HG02571 (cell line): ENCODE results near the gene CACNA1G.

ENCODE experiments used
- ATAC-seq: cut with Tn5 transposase; IDR thresholded peaks from one replicate; pipeline ENCODE4 v1.9.1; 2021; ENCODE audit warnings: mild to moderate bottlenecking, moderate library complexity; ENCODE audit not compliant: unreplicated experiment

The CACNA1G gene

DNA sequence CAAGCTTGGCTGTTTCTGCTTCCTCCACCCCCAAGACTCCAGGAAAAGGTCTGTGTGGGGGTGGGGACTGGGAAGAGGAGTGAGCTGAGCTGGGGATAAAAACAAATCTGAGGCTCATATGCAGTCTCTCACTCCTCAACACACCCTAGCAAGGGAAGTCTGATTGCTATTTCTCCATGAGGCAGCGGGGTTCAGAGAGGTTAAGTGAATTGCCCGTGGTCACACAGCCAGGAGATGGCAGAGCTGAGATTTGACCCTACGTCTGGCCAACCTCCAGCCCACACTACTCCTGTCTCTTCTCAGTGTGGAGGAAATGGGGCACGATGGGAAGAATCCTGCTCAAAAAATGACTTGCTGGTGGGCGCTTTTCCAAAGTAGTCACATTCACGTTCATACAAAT lies 69.4 kb downstream of the CACNA1G start:
- ATAC-seq: no peak

DNA sequence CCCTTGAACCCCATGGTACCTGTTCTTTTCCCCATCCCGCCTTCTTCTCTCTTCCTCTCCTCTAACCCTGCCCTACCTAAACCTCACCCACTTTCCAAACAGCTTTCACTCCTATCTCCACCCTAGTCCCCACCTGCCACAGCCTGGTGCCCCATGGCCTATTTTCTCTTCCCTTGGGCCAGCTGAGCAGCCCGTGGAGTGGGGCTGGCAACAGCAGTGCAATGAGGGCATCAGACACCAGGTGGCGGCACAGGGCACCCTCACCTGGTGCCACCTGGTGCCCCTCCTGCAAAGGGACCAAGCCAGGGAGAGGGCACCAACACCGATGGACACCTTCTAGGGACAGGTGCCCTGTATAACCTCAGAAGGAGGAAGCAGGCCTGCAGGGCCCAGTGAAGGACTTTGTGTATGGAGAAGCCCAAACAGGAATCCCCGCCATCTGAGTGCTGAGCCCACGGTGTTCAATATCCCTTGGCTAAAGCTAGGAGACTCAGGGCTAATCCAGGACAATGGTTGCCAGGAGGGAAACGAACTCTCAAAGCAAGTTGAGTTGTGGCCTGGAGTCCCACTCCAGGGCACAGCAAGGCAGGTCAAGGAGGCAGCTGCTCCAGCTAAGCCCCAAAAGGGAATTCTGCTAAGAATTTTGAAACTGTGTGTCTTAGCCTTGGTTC lies 70.1 kb downstream of the CACNA1G start:
- ATAC-seq: no peak

DNA sequence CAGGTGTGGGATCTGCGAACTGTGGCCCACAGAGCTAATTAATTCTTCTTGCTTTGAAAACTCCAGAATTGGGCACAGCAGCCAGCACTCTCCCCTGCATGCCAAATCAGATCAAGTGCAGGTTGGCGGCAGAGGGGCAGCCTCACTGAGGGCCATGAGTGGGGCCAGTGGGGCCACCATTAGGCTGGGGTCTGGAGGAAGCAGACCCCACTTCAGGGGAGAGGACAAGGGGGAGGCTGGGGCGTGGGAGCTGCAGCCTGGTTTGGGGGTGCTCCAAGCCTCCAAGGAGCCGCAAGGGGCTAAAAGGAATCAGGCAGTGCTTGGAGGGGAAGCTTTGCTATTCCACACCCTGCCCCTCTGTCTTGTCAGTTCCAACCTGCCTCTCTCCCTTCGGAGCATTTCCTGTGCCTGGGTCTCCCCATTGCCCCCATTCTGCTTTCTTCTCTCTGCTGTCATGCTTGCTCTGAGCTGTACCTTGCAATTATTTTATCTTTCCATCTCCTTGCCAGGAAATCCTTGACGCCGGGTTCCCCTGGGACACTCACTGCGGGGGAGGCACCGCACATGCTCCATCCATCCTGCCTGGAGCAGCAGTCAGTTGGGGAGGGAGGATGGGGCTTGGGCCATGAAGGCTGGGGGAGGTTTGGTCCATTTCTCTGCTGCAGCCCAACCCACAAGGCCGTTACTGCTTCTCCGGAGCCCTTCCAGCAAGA lies 70.8 kb downstream of the CACNA1G start:
- ATAC-seq: no peak

DNA sequence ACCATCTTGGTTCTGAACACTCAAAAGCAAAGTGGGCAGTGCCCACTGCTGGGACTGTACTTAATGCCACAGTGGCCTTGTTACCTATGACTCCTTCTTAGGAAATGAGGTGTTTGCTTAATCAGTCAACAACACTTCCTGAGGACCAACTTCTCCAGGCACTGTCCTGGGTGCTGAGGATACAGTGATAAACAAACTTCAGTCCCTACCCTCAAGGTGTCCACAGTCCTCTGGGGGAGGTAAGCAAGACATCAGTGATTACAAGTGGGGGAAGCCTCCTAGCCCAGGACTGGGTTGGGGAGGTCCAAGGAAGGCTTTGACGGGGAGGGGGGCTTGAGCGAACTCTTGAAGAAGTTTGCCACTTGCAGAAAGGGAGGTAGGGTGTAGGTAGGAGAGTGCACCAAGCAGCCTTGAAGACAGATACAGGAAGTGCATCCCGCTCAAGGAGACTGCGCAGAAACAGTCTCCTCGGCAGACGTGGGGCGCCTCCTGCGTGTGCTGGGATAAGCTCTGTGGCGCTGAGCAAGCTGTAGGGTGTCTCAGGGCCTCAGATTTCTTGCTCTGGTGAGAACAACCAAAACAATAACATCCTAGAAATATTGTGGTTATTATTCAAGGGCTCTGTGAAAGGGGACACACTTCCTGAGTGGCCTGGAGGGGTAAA lies 71.5 kb downstream of the CACNA1G start:
- no peak for ATAC-seq

DNA sequence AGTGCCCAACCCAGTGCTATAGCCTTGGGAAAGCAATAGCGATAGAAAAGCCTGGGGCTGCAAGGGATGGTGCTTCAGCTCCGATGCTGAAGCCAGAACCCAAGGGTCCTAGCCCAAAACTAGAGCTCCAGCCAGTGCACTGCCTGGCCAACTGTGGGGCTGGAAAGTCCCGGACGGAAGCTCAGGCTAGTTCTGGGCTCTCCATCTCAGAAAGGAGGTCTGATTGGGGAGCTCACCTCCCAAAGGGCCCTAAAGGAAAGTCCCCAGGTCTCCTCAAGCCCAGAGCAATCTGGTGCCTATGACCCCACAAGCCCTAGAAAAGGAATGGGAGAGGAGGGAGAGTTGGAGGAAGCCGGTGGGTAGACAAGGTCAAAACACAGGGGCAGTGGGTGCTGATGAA lies 72.1 kb downstream of the CACNA1G start:
- no peak for ATAC-seq

DNA sequence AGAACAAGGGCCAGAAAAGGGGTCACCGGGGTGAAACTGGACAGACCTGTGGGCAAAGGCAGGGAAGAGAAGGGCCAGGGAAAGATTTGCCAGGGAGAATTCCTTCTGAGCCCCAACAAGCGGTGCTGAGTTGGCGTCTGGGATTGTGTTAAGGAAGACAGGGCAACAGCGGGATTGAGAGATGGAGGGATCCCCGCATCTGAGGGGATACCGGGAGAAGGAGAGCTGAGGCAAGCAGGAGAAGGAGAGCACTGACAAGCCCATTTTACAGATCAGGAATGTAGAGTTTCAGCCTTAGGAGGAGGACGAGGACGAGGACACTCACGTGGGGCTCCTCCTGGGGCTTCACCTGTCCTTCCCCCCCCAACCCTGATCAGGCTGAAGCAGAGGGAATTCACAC lies 73.2 kb downstream of the CACNA1G start:
- no peak for ATAC-seq

DNA sequence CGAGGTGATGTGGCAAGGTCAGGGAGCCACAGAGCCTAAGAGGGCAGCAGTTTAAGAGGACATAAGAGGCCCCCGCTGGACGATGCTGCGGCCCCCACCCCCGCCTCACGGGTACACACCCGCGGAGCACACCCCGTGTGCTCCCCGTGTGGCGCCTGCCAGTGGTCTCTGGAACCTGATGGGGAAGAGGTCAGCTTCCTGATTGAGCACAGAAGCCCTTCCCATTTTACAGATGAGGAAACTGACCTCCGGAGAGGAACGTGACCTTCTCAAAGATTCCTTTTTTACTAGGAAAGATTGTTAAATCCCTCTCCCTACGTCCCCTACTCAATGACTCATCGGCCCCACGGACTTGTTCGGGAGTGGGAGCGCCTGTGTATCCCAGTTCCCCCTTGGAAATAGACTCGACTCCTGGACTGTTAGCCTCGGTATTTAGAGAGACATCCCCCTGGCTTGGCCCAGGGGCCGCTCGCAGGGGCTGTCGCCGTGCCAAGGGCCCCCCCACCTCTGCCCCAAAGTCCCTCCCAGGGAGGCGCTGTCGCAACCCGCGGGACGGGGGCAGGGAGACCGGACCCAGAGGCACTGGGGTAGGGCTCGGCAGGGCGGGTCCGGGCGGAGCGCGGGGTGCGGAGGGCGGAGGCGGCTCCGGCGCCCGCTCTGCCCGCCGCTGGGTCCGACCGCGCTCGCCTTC lies 73.9 kb downstream of the CACNA1G start, which contains the start of gene ABCC3:
Gene ABCC3 (plus strand): TSS at position 658 of the 691 bp plus-strand sequence. CDS start 56 bp downstream, outside the sequence.
- ATAC-seq: no peak

DNA sequence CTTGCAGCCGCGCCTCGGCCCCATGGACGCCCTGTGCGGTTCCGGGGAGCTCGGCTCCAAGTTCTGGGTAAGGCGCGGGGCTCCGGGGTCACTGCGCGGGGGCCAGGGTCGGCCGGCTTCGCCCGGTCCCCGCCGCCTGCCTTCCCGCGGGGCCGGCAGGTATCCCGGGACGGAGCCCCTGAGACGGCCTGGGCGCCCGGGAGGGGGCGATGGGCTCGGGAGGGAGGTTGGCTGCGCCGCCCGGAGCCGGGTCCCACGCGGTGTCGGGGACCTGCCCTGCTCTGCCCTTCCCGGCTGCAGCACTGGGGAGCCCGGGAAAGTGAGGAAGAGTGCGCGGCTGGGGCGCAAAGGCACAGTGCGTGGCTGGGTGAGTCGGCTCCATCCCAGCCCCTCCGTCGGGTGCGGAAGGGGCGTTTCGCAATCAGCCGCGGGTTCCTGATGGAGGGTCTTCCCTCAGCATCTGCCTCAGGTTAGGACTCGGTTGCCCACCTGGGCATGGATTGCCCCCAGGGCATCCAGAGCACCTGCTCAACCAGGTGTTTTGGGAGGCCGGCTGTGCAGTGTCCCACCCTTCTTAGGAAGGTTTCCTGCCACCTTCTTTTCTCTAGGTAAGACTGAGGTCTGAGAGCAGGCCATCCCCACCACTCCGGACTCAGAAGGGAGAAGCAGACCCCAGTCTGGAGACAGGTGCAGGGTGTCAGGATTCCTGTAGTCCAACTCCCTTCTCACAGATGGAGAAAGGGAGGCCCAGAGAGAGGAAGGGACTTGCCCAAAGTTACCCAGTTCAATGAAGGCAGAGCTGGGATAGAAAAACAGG lies 74.6 kb downstream of the CACNA1G start:
- ATAC-seq: no peak

DNA sequence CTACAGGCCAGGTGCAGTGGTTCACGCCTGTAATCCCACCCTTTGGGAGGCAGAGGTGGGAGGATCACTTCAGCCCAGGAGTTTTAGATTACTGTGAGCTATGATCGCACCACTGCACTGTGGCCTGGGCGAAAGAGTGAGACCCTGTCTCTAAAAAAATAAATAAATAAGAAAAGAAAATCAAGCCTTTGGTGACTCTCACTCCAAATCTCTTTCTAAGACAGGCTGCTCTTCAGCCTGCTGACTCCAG lies 75.1 kb downstream of the CACNA1G start:
- ATAC-seq: no peak

DNA sequence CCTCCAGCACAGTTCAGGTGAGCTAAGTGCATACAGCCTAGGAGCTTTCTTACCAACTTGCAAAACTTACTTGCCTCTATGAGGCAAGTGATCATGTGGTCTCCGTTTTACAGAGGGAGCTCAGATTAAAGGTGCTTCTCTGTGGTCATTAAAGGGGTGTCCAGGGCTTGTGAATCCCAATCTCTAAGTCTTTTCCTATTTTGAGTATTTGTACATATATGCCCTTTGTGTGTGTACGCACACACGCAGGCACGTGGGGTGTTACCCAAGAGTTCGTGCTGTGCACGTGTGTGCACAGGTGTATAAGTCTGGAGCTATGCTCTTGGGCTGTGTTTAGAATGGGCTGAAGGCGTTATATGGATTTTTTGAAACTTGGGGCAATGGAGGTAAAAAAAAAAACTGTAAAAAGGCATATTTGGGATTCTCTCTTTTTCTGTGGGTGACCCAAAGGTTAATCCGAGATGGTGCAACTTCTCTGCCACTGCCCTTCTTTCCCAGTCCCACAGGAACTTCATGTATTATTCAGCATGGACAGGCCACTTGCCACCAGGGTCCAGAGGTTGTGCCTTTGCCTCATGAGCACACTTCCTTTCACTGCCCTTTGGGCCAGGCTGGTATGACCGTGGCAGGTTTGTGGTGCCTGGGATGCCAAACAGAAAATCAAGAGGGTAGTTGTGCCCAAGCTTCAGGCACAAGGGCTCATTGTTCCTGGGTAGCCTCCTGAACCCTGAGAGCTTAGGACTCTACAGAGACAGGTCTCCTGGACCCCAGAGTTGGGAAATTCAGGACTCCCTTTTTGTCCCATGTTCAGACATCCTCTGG lies 75.7 kb downstream of the CACNA1G start:
- no peak for ATAC-seq

DNA sequence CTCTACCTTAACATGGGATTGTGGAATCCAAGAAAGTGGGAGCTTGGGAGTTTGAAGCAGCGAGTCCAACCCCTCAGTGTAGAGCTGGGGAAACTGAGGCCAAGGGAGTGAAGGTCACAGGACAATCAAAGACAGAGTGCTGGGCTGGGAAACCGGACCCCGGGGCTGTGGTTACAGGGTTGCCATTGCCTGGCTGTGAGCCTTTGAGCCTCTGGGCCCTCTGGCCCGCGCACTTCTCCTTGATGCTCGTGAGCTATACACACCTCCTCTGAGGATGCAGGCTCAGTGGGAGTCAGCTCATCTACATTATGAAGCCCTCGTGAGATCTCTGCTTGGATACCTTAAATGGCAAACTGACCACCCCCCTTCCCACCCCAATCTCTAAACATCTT lies 76.3 kb downstream of the CACNA1G start:
- ATAC-seq: no peak

DNA sequence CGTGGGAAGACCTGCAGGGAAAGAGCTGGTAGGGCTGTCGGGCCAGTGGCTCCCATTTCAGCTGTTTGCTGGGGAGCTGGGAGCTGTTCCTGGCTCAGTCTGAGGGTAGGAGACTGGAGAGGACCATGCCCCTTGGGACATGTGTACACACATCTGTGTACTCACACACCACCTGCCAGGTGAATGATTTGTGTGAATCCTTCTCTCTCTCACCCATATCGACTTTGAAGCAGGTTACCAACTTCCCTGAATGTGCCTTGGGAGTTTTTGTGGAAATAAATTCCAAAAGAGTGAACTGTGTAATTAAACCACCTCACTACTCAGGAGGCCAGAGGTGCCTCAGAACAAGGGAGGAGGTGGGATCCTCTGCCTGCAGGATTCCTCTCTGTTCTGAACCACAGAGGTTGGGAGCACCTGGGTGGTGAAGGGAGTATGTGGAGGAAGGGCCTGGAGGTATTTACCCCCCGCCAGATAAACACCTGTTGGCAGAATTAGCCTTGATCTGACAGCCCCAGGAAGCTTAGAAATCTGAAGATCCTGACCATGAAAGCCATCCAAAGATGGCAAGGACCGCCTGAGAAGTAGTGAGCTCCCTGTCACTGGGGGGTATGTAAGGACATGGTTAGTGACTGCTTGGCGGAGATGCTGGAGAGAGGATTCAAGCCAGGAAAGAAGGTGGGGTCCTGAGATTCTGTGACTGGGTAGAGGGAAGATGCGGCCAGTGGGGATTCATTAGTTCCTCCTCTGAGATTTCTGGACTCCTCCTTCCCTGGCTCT lies 77.5 kb downstream of the CACNA1G start:
- no peak for ATAC-seq

DNA sequence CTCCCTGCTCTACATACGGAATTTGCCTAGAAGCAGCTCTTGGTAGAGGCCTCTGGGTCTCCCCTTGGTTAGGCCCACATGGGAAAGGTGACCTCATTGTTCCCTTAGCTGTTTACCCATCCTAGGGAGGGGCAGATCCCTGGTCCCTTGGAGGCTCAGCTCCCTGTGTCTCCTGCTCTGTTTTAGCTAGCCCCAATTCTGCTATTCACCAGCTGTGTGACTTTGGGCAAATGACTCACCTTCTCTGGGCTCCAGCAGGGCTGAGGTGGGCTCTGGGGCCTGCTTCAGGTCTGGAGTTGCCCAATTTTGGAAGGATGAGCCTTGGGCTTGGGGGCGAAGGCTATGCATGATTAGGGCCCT lies 78.1 kb downstream of the CACNA1G start:
- ATAC-seq: no peak

DNA sequence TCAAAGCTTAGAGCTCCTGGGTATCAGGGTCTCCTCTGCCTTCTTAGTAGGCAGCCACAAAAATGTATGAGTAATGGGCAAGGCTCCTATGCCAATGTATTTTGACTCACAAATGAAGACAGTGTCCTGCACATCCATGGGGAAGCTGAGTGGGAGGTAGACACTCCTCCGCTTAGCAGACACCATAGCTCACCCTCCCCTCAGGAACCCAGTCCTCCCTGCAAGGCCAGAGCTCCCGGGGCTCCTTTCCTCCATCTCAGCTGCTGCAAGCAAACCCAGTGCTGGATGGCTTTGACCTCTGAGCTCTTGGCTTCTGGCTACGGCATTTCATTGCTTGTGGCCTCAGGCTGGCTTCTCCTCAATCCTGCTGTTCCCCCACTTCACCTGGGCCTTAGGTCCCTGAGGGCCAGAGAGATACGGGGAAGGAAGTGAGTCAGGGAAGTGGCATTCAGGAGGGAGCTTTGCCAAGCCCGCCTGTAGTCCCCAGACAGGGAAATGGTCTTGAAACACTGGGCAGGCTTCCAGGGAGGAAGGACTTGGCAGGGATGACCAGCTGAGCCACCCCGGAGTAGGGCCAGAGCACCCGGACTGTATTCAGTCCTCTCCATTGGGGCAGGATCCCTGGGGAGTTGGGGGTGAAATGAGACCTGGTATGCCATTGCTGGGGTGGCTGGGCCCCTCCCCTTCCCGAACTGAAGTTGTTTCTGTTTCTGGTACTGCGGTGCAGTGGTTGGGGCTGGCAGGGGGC lies 78.6 kb downstream of the CACNA1G start:
- no peak for ATAC-seq

DNA sequence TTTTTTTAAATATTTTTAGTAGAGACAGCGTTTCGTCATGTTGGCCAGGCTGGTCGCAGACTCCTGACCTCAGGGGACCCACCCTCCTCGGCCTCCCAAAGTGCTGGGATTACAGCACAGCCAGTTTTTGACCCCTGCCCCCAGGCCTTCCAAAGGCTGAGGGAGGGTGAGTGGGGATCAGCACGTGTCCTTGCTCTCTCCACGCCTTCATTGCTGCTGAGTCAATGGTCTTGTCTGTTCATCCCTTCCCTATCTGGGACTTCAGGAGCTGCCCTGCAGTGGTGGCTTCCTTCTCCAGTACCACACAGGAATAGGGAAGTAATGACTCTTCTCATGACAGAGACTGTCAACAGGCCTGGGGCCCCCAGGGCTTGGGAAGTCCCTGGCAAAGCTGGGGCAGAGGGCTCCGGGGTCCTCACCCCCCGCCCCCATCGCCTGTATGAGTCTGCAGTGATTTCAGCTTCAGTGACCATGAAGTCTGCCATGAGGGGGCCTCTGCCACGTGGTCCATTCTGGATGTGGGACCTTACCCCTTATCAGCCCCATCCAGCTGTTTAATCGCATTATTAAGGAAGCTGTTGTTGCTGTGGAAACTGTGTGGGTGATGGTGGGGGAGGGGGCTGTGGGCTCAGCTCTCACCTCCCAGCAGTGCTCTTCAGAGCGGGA lies 80.3 kb downstream of the CACNA1G start:
- ATAC-seq: no peak

DNA sequence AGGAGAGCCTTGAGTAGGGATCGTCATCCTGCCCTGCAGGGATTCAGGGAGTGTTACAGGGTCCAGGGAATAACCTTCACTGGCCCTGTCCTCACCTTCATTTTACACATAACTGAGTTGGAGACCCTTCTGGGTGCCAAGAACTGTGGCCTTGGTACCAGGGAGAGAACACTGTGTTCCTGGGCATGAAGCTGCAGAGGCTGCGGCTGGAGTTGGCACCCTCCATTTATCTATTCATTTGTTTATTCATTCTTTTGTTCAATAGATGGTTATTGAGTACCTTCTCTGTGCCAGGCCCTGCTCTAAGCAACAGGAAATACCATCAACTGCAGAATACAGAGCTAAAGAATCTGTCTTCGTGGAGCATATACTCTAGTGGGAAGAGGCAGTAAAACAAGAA lies 80.8 kb downstream of the CACNA1G start:
- ATAC-seq: no peak

DNA sequence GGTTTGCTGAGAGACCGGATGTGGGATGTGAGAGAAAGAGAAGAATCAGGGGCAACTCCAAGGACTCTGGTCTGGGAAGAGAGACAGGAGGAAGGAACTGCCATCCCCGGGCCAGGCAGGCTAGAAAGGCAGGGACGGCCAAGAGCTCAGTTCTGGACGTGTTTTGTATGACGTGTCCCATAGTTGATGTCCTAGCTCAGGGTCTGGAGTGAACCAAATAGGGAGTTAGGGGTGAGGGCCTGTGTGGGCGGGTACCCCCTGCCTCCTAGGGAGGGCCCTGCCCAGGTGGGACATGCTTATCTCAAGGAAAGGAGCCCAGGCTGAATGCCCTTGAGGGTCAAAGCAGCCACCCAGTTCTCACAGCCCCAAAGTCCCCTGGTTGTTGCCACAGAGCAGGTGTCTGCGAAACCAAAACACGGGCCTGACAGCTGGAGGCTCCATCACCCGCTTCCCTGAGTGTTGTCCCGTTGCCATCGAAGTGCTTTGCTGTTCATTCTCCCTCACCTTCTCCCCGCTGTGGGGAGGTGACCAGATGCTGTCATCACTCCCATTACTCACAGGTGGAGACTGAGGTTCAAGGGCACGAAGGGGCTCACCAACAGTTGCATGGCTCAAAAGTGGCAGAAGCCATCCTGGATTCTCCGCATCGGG lies 81.7 kb downstream of the CACNA1G start:
- no peak for ATAC-seq
